Tibial artery (tissue), 4 donors: ENCODE measurements around the gene IYD.

Experiments
- DNase-seq, 2 donors: peaks; one replicate each; pipeline ENCODE4 v3.0.0-alpha.2; 2019
- H3K27ac ChIP-seq, 2 donors: fragments of 200-600 bp; sonication (generic) in 1 of 2; 1 replicate in 1 of 2; 2 replicates in 1 of 2; pipeline ENCODE4 v1.5.1; 2018 to 2019; ENCODE audit warnings: mild to moderate bottlenecking in 1 of 2
- H3K27me3 ChIP-seq, 2 donors: fragments of 200-600 bp; sonication (generic) in 1 of 2; one replicate each; pipeline versions ENCODE4 v1.5.1 to v1.6.0; 2016 to 2019
- H3K36me3 ChIP-seq, 3 donors: fragments of 200-600 bp; sonication (generic) in 2 of 3; one replicate each; pipeline ENCODE4 v1.5.1; 2016 to 2019; ENCODE audit warnings: mild to moderate bottlenecking in 2 of 3
- H3K4me1 ChIP-seq, 4 donors: fragments of 200-600 bp; sonication (generic) in 2 of 4; 1 replicate in 3 of 4; 2 replicates in 1 of 4; pipeline ENCODE4 v1.5.1; 2016 to 2019
- H3K4me3 ChIP-seq, 2 donors: fragments of 200-600 bp; sonication (generic) in 1 of 2; 1 replicate in 1 of 2; 2 replicates in 1 of 2; pipeline ENCODE4 v1.5.1; 2018 to 2019; ENCODE audit warnings: mild to moderate bottlenecking in 2 of 2
- H3K9me3 ChIP-seq, 3 donors: fragments of 200-600 bp; sonication (generic) in 1 of 3; one replicate each; pipeline ENCODE4 v1.5.1; 2016 to 2019
- CTCF ChIP-seq, 2 experiments: fragments of 200-600 bp in 1 of 2; fragments of 450-650 bp in 1 of 2; IDR thresholded peaks; one replicate each; pipeline ENCODE4 v1.5.1; 2017 to 2019; ENCODE audit warnings: antibody characterized with exemption in 2 of 2, mild to moderate bottlenecking in 1 of 2, moderate library complexity in 1 of 2
- intact Hi-C: fragments of 100-400 bp; cut with DNase I; formaldehyde crosslinking; loops from one replicate; pipeline ENCODE4 v1.15.0; 2023; ENCODE audit warnings: low total_unique reads

The IYD gene

DNA sequence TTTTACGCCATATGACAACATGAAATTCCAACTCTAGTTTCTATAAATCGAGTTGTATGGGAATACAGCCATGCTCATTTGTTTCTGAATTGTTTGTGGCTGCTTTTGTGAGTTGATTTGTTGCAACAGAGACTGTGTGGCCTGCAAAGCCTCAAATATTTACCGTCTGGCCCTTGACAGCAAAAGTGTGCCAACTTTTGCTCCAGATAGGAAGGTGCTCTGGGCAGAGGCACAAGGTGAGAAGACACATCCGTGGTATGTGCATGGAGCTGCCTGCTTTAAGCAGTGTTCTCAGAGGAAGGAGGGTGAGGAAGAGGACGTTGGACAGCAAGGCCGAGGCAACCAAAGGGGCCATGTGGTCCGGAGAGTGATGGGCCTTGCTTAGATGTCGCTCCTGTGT lies 57.4 kb downstream of the IYD start:
- TF ChIP-seq CTCF (IDR thresholded peaks at IDR 0.05): no peak
- intact Hi-C loops: no loop called here
- no peaks in the 10 kb centered on the region for H3K9me3 ChIP-seq
- H3K27me3 ChIP-seq: no peaks in the 10 kb centered on the region
- no peak overlapping the region for H3K27ac ChIP-seq
- no peak for DNase-seq
- no peaks in the 10 kb centered on the region for H3K36me3 ChIP-seq
- H3K4me3 ChIP-seq: no peak overlapping the region
- H3K4me1 ChIP-seq: no peaks in the 10 kb centered on the region

GRCh38 chr6:150427037-150427602 lies 58.3 kb downstream of the IYD start:
- Histone ChIP-seq H3K4me3 (no peak overlapping the region), H3K27me3 (no peaks in the 10 kb centered on the region), H3K27ac (no peak overlapping the region), H3K36me3 (no peaks in the 10 kb centered on the region), H3K9me3 (no peaks in the 10 kb centered on the region), H3K4me1 (no peaks in the 10 kb centered on the region)
- no peak for DNase-seq
- intact Hi-C loops: no loop called here
- TF ChIP-seq CTCF (IDR thresholded peaks at IDR 0.05): no peak

DNA sequence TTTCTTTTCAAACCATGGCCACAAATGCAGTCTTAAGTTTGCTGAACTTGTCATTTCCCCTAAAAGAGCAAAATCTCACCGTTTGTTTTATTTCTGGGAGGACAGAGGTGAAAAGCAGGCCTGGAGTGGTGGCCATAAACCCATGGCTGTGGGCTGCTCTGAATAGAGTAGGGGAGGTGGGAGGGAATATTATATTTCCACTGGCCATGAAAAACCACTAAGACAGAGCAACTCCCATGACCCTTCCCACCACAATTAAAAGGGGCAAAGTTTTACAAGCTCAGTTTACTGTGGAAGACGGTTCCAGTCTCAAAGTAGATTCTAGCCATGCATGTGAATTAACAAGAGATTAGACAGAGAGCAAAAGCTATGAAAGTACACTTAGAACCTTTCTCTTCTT lies 59.0 kb downstream of the IYD start:
- no peak for DNase-seq
- intact Hi-C loops: no loop called here
- Histone ChIP-seq H3K27me3 (no peaks in the 10 kb centered on the region), H3K36me3 (no peaks in the 10 kb centered on the region), H3K4me1 (no peaks in the 10 kb centered on the region), H3K27ac (no peak overlapping the region), H3K4me3 (no peak overlapping the region), H3K9me3 (no peaks in the 10 kb centered on the region)
- TF ChIP-seq CTCF (IDR thresholded peaks at IDR 0.05): no peak

DNA sequence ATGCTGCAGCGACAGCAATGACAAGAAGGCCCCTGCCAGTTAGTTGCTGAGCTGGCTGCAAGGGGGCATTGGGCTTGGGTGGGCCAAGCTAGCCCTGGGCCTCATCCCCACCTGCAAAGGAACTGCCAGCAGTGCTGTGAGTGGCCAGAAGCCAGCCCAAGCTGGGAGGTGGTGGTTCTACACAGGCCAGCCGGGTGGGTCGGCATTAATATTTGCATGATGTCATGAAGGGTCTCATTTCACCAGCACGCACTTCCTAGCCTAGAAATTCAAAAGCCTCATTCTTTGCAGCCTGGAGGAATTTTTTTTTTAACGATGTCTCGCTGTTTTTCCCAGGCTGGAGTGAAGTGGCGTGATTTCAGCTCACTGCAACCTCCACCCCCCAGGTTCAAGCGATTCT lies 62.0 kb downstream of the IYD start:
- Histone ChIP-seq H3K4me3 (no peak overlapping the region), H3K27ac (no peak overlapping the region), H3K36me3 (no peaks in the 10 kb centered on the region), H3K27me3 (no peaks in the 10 kb centered on the region), H3K9me3 (no peaks in the 10 kb centered on the region), H3K4me1 (no peaks in the 10 kb centered on the region)
- intact Hi-C loops: no loop called here
- no peak for TF ChIP-seq CTCF (IDR thresholded peaks at IDR 0.05)
- DNase-seq: no peak

DNA sequence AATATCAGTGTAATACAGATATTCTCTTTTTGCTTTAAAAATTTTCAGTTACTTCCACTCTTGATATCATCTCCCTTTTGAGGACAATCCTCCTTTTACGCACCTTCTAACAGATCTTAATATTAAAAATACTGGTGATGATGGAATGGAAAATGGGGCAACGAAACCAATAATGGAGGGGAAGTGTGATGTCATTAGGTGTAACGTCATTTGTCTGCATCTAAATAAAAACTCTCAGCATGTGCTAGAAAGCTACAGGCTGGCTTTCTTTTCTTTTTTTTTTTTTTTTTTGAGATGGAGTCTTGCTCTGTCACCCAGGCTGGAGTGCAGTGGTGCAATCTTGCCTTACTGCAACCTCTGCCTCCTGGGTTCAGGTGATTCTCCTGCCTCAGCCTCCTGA lies 66.5 kb downstream of the IYD start:
- Histone ChIP-seq H3K4me3 (no peak overlapping the region), H3K27ac (no peak overlapping the region), H3K36me3 (no peaks in the 10 kb centered on the region), H3K9me3 (no peaks in the 10 kb centered on the region), H3K27me3 (no peaks in the 10 kb centered on the region), H3K4me1 (no peaks in the 10 kb centered on the region)
- no peak for TF ChIP-seq CTCF (IDR thresholded peaks at IDR 0.05)
- DNase-seq: no peak
- intact Hi-C loops: no loop called here

DNA sequence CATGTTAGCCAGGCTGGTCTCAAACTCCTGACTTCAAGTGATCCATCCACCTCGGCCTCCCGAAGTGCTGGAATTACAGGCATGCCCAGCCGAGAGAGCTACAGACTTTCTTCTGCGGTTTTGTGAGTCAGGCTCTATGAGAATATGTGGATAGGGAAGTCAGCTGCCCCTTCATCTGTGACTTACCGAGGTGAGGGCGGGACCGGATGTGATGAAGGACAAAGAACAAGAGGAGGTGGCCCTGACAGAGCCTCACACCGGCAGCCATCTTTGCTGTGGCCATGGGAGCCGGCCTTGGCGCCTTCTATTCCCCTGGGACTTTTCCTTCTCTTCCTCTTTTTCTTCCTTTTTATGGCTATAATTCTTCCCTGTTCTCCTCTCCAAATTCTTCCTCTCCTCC lies 67.0 kb downstream of the IYD start:
- Histone ChIP-seq H3K36me3 (no peaks in the 10 kb centered on the region), H3K27ac (no peak overlapping the region), H3K4me1 (no peaks in the 10 kb centered on the region), H3K4me3 (no peak overlapping the region), H3K9me3 (no peaks in the 10 kb centered on the region), H3K27me3 (no peaks in the 10 kb centered on the region)
- DNase-seq: no peak
- no peak for TF ChIP-seq CTCF (IDR thresholded peaks at IDR 0.05)
- intact Hi-C loops: no loop called here
